Neural progenitor cell (in vitro differentiated cells): ENCODE data around the gene SLC43A2.

Experiments
- EZH2phosphoT487 ChIP-seq: fragments of 200-600 bp; sonication (generic); IDR thresholded peaks from 2 replicates; pipeline ENCODE4 v1.6.1; 2017; ENCODE audit warnings: antibody characterized with exemption
- TF ChIP-seq, protein P1 (sequence below): fragments of 200-600 bp; sonication (generic); IDR thresholded peaks from 2 replicates; pipeline ENCODE4 v1.5.1; 2017; ENCODE audit warnings: antibody characterized with exemption, mild to moderate bottlenecking

DNA sequence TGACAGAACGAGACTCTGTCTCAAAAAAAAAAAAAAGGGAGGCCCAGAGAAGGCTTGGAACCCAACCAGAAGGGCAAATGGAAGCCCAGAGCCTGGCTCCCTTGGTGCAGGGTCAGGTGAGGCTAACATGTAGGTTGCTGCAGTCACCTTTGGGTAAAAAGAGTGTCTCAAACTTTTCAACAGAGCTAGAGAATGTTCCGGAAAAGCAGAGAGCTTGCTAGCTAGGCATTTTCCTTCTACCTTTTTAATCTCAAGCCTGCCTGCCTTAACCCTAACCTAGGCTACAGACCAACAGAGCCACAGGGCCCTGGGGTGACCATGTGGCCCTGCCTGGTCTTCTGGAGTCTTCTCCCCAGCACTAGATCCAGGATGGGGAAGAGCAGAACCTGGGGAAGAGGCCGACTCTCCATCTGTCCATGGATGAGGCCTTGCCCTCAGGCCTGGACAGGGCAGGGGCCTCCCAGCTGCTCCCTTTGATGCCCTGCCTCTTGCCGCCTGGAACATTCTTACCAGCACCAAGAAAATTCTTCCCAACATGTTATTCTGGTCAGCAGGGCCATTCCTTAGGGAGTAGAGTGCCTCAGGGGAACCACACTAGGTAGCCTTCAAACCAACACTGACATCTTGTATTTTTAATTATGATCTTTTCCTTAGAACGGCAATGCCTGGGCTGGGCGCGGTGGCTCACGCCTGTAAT lies 30.1 kb downstream of the SLC43A2 start:
- no peak for TF ChIP-seq EZH2phosphoT487
- TF ChIP-seq, protein P1, sequence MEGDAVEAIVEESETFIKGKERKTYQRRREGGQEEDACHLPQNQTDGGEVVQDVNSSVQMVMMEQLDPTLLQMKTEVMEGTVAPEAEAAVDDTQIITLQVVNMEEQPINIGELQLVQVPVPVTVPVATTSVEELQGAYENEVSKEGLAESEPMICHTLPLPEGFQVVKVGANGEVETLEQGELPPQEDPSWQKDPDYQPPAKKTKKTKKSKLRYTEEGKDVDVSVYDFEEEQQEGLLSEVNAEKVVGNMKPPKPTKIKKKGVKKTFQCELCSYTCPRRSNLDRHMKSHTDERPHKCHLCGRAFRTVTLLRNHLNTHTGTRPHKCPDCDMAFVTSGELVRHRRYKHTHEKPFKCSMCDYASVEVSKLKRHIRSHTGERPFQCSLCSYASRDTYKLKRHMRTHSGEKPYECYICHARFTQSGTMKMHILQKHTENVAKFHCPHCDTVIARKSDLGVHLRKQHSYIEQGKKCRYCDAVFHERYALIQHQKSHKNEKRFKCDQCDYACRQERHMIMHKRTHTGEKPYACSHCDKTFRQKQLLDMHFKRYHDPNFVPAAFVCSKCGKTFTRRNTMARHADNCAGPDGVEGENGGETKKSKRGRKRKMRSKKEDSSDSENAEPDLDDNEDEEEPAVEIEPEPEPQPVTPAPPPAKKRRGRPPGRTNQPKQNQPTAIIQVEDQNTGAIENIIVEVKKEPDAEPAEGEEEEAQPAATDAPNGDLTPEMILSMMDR = no peak
